Thyroid gland (tissue), 4 donors: ENCODE data around the gene LRMDA. TPM values are rescaled to one million over a fixed set of nuclear protein-coding genes. Genes with fewer than 3 reads are reported as not detected.

Experiments
- DNase-seq, 2 donors: peaks; one replicate each; pipeline ENCODE4 v3.0.0-alpha.2; 2019
- H3K27ac ChIP-seq, 3 donors: fragments of 200-600 bp; sonication (generic); 1 replicate in 2 of 3; 2 replicates in 1 of 3; pipeline ENCODE4 v1.5.1; 2016 to 2019; ENCODE audit warnings: mild to moderate bottlenecking in 1 of 3, moderate library complexity in 1 of 3
- H3K27me3 ChIP-seq: fragments of 200-600 bp; sonication (generic); one replicate; pipeline ENCODE4 v1.5.1; 2019
- H3K36me3 ChIP-seq, 2 donors: fragments of 200-600 bp; sonication (generic); one replicate each; pipeline ENCODE4 v1.5.1; 2016 to 2019
- H3K4me1 ChIP-seq, 2 donors: fragments of 200-600 bp; sonication (generic); one replicate each; pipeline ENCODE4 v1.5.1; 2017 to 2019
- H3K4me3 ChIP-seq, 3 donors: fragments of 200-600 bp; sonication (generic); replicated peaks in 1 of 3; 1 replicate in 2 of 3; 2 replicates in 1 of 3; pipeline ENCODE4 v1.5.1; 2016; ENCODE audit warnings: mild to moderate bottlenecking in 1 of 3
- H3K9me3 ChIP-seq: fragments of 200-600 bp; sonication (generic); one replicate; pipeline ENCODE4 v1.5.1; 2017
- POLR2A ChIP-seq, 2 donors: fragments of 450-650 bp; IDR thresholded peaks; one replicate each; pipeline ENCODE4 v1.6.1; 2017; ENCODE audit warnings: antibody characterized with exemption in 2 of 2, mild to moderate bottlenecking in 2 of 2, moderate library complexity in 1 of 2
- WGBS, 2 donors: methylation state at CpG; one replicate each; pipeline ENCODE4 v1.1.5; 2017; 5-methylcytosine and 5-hydroxymethylcytosine counted together
- intact Hi-C: fragments of 100-400 bp; cut with DNase I; formaldehyde crosslinking; loops from one replicate; pipeline ENCODE4 v1.15.1; 2023
- total RNA-seq, 4 donors: library from RNA; depleted of rRNA; stranded (reverse); fragments of >200 nt; gene quantifications; one replicate each; pipeline ENCODE4 v1.2.3, GENCODE V29; 2016
- TF ChIP-seq, protein P1 (sequence below), 6 experiments: fragments of 200-600 bp in 3 of 6; fragments of 450-650 bp in 3 of 6; sonication (generic) in 3 of 6; IDR thresholded peaks; one replicate each; pipeline ENCODE4 v1.5.1; 2016 to 2019; ENCODE audit warnings: antibody characterized with exemption in 6 of 6, mild to moderate bottlenecking in 2 of 6, inconsistent platforms in 1 of 6, moderate library complexity in 1 of 6

LRMDA gene
- total RNA-seq, 4 donors from 2014 or later = 16.5 to 31.7 (median 23.2) TPM

DNA sequence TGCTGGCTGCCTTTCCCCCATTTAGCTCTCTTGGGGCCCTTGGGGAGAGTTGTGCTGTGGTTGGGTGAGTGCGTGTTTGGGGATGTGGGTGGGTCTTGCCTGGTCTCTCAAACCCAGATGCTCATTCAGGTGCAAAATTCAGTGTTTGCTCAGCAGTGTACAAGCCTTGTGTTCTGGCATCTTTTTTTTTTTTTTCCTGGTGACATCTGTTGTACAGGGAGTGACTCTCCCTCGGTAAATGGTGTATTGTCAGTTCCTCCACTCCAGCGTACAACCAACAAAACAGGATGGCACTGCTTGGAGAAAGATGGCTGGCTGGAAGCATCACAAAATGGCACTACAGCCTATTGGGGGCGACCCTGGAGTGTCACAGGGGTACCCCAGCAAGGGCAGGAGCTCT is 75.5 kb downstream of the LRMDA start:
- Histone ChIP-seq H3K4me3 (no peak overlapping the region), H3K27ac (no peak overlapping the region), H3K27me3 (no peaks in the 10 kb centered on the region), H3K4me1 (peaks cover 7 to 16% of the 10 kb centered on the region in 2 donors), H3K36me3 (no peaks in the 10 kb centered on the region), H3K9me3 (no peaks in the 10 kb centered on the region)
- TF ChIP-seq POLR2A (IDR thresholded peaks at IDR 0.05) = no peak
- TF ChIP-seq, protein P1, sequence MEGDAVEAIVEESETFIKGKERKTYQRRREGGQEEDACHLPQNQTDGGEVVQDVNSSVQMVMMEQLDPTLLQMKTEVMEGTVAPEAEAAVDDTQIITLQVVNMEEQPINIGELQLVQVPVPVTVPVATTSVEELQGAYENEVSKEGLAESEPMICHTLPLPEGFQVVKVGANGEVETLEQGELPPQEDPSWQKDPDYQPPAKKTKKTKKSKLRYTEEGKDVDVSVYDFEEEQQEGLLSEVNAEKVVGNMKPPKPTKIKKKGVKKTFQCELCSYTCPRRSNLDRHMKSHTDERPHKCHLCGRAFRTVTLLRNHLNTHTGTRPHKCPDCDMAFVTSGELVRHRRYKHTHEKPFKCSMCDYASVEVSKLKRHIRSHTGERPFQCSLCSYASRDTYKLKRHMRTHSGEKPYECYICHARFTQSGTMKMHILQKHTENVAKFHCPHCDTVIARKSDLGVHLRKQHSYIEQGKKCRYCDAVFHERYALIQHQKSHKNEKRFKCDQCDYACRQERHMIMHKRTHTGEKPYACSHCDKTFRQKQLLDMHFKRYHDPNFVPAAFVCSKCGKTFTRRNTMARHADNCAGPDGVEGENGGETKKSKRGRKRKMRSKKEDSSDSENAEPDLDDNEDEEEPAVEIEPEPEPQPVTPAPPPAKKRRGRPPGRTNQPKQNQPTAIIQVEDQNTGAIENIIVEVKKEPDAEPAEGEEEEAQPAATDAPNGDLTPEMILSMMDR (IDR thresholded peaks at IDR 0.05) = no peak
- no peak for DNase-seq
- WGBS, 2 donors = 85 to 88% methylated on average over 4 of the region's 4 CpGs
- intact Hi-C loops = no loop called here

DNA sequence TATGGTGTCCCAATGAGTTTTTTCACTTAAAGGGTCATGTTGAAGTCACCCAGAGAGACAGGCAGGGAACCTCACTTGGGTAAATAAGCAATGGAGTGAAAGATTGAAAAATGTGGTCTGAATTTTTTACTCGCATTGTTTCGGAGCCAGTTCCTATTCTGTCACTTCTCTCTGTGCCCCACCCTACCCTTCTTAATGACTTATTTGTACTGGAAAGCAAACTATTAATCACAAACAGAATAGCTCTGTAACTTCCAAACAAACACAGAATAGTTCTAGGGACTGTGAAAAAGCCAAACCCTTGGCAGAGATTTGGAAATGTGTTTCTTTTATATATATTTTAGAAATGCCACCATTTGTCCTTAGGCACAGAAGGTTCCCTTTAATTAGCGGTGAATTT is 76.0 kb downstream of the LRMDA start:
- H3K4me3 ChIP-seq = no peak overlapping the region
- no peaks in the 10 kb centered on the region for H3K9me3 ChIP-seq
- H3K27ac ChIP-seq = no peak overlapping the region
- intact Hi-C loops = no loop called here
- no peaks in the 10 kb centered on the region for H3K27me3 ChIP-seq
- DNase-seq = no peak
- 82 to 83% methylated on average over 3 of the region's 3 CpGs for WGBS, 2 donors
- TF ChIP-seq, protein P1 (IDR thresholded peaks at IDR 0.05) = no peak
- TF ChIP-seq POLR2A (IDR thresholded peaks at IDR 0.05) = no peak
- H3K36me3 ChIP-seq = no peaks in the 10 kb centered on the region
- peaks cover 9 to 16% of the 10 kb centered on the region in 2 donors for H3K4me1 ChIP-seq

DNA sequence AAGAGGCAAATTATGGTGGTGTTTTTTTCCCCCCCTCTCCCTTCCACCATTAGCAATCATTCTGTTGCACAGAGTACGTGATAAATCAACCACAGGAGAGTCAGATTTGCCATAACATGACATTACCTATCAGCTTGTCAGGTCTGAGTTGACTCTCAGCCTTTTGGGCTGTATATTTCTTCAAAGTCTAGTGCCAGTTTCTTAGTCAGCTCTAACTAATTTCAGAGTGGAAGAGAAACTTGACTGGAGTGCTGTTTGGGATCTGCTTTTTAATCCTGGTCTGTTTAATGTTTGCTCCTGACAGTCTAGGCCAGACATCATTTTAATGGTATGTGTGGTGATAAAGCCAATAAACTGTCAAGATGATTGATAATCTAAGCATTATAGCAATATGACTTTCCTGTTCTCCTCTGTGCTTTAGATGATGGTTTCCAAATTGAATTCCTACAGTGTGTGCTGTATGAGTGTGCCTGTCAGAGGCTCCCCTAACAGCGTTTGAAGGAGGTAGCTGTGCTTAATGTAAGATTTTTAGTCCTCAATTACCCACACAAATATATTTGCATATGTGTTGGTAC is 76.9 kb downstream of the LRMDA start:
- H3K4me1 ChIP-seq = peaks cover 18 to 24% of the 10 kb centered on the region in 2 donors
- TF ChIP-seq, protein P1 (IDR thresholded peaks at IDR 0.05) = no peak
- no peak for TF ChIP-seq POLR2A (IDR thresholded peaks at IDR 0.05)
- intact Hi-C loops = no loop called here
- no peaks in the 10 kb centered on the region for H3K9me3 ChIP-seq
- 79 to 85% methylated on average over 2 of the region's 2 CpGs for WGBS, 2 donors
- H3K4me3 ChIP-seq = no peak overlapping the region
- H3K27ac ChIP-seq = no peak overlapping the region
- DNase-seq = no peak
- no peaks in the 10 kb centered on the region for H3K27me3 ChIP-seq
- H3K36me3 ChIP-seq = no peaks in the 10 kb centered on the region

DNA sequence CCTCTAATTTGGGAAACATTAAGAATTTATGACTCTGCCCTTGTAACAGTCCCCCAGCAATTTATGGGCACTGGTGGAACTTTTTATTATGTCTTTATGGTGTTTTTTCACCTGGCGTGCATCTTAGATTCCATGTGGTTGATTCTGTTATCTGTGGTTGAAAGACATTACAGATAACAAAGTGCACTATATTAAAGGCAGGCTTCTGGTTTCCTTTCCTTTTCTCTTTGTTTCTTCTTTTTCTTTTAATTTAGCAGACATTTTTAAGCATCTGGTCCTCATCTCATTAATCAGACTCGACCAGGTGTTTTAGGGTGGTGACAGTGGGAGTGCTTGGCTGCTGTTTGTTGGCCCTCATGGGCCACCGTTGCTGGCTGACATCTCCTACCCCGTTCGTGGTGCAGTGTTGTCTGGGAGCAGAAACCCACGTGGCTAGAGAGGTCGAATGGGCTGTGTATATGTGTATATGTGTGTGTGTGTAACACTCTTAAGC is 77.4 kb downstream of the LRMDA start:
- intact Hi-C loops = no loop called here
- Histone ChIP-seq H3K4me3 (no peak overlapping the region), H3K27me3 (no peaks in the 10 kb centered on the region), H3K27ac (no peak overlapping the region), H3K4me1 (peaks cover 21 to 29% of the 10 kb centered on the region in 2 donors), H3K9me3 (no peaks in the 10 kb centered on the region), H3K36me3 (no peaks in the 10 kb centered on the region)
- WGBS, 2 donors = 68 to 80% methylated on average over 7 of the region's 7 CpGs
- TF ChIP-seq POLR2A (IDR thresholded peaks at IDR 0.05) = no peak
- TF ChIP-seq, protein P1 (IDR thresholded peaks at IDR 0.05) = no peak
- DNase-seq = no peak

DNA sequence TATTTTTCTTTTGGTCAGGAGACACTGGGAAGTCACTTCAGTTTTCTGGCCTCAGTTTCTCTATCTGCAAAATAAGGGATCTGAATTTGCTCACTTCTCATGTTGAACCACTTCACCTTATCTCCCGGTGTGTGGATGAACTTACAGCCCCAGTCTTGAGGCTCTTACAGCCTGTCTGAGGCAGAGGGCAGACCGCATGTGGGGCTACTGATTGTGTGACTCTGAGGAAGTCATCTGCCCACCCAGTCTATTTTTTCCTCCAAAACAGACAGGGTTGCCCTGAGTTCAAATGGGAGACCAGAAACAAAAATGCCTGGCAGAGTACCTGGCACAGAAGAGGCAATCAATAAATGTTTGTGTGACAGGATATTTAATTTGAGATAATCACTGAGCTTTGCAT is 78.3 kb downstream of the LRMDA start:
- Histone ChIP-seq H3K27ac (no peak overlapping the region), H3K9me3 (no peaks in the 10 kb centered on the region), H3K27me3 (no peaks in the 10 kb centered on the region), H3K4me3 (no peak overlapping the region), H3K4me1 (peaks cover 21 to 30% of the 10 kb centered on the region in 2 donors), H3K36me3 (no peaks in the 10 kb centered on the region)
- DNase-seq = no peak
- 94 to 100% methylated on average over 2 of the region's 2 CpGs for WGBS, 2 donors
- TF ChIP-seq, protein P1 (IDR thresholded peaks at IDR 0.05) = no peak
- no peak for TF ChIP-seq POLR2A (IDR thresholded peaks at IDR 0.05)
- intact Hi-C loops = no loop called here
